Neural progenitor cell (in vitro differentiated cells): ENCODE measurements around the gene AMACR. TPM values are rescaled to one million over a fixed set of nuclear protein-coding genes. Genes with fewer than 3 reads are reported as not detected.

Experiments
- DNase-seq: peaks from one replicate; pipeline ENCODE4 v3.0.0-alpha.2; 2016; ENCODE audit warnings: low spot score
- H2AFZ ChIP-seq: fragments of 200-600 bp; sonication (generic); replicated peaks from 2 replicates; pipeline ENCODE4 v1.6.1; 2016; ENCODE audit warnings: antibody characterized with exemption
- H3F3A ChIP-seq: fragments of 200-600 bp; sonication (generic); 2 replicates; pipeline ENCODE4 v1.6.1; 2016; ENCODE audit warnings: antibody characterized with exemption, low read depth
- H3K27ac ChIP-seq: fragments of 200-600 bp; sonication (generic); 2 replicates; pipeline ENCODE4 v1.5.1; 2016; ENCODE audit warnings: mild to moderate bottlenecking
- H3K27me3 ChIP-seq: fragments of 200-600 bp; sonication (generic); 2 replicates; pipeline ENCODE4 v1.6.1; 2016; ENCODE audit warnings: mild to moderate bottlenecking, moderate library complexity
- H3K36me3 ChIP-seq: fragments of 200-600 bp; sonication (generic); 2 replicates; pipeline ENCODE4 v1.5.1; 2016
- H3K4me1 ChIP-seq: fragments of 200-600 bp; sonication (generic); 2 replicates; pipeline ENCODE4 v1.6.1; 2016; ENCODE audit warnings: mixed run types
- H3K4me2 ChIP-seq: fragments of 200-600 bp; sonication (generic); 2 replicates; pipeline ENCODE4 v1.6.1; 2016
- H3K4me3 ChIP-seq: fragments of 200-600 bp; sonication (generic); 2 replicates; pipeline ENCODE4 v1.5.1; 2016
- H3K79me2 ChIP-seq: fragments of 200-600 bp; sonication (generic); 2 replicates; pipeline ENCODE4 v1.6.1; 2016; ENCODE audit warnings: low read depth
- H3K9ac ChIP-seq: fragments of 200-600 bp; sonication (generic); 2 replicates; pipeline ENCODE4 v1.6.1; 2016
- H3K9me3 ChIP-seq: fragments of 200-600 bp; sonication (generic); 2 replicates; pipeline ENCODE4 v1.5.1; 2016; ENCODE audit warnings: low read depth
- H4K20me1 ChIP-seq: fragments of 200-600 bp; sonication (generic); 2 replicates; pipeline ENCODE4 v1.6.1; 2016; ENCODE audit warnings: low read depth
- H3K27ac Mint-ChIP-seq: 3 replicates; pipeline ENCODE4 v1.8.0; 2021; ENCODE audit warnings: mixed read lengths
- H3K27me3 Mint-ChIP-seq: 2 replicates; pipeline ENCODE4 v1.8.0; 2022; ENCODE audit warnings: low read depth, mild to moderate bottlenecking, inconsistent platforms, moderate library complexity, mixed read lengths; ENCODE audit not compliant: insufficient read depth
- H3K36me3 Mint-ChIP-seq: 3 replicates; pipeline ENCODE4 v1.8.0; 2021; ENCODE audit warnings: mixed read lengths
- H3K4me1 Mint-ChIP-seq: 3 replicates; pipeline ENCODE4 v1.8.0; 2021; ENCODE audit warnings: mixed read lengths
- H3K4me3 Mint-ChIP-seq: 3 replicates; pipeline ENCODE4 v1.8.0; 2021; ENCODE audit warnings: mild to moderate bottlenecking, moderate library complexity, mixed read lengths
- H3K9me3 Mint-ChIP-seq: 3 replicates; pipeline ENCODE4 v1.8.0; 2020; ENCODE audit warnings: mixed read lengths
- CTCF ChIP-seq: fragments of 200-600 bp; sonication (generic); IDR thresholded peaks from 2 replicates; pipeline ENCODE4 v1.5.1; 2017; ENCODE audit warnings: antibody characterized with exemption, mild to moderate bottlenecking
- EZH2 ChIP-seq: fragments of 200-600 bp; sonication (generic); IDR thresholded peaks from 2 replicates; pipeline ENCODE4 v1.6.1; 2017; ENCODE audit warnings: antibody characterized with exemption, mild to moderate bottlenecking, moderate library complexity
- EZH2phosphoT487 ChIP-seq: fragments of 200-600 bp; sonication (generic); IDR thresholded peaks from 2 replicates; pipeline ENCODE4 v1.6.1; 2017; ENCODE audit warnings: antibody characterized with exemption
- total RNA-seq: library from RNA; depleted of rRNA; stranded (reverse); fragments of >200 nt; gene quantifications from 2 replicates; pipeline ENCODE4 v1.2.3, GENCODE V29; 2015; ENCODE audit warnings: low replicate concordance

Gene AMACR
- total RNA-seq, 1 donor from 2014 or later = 14.9 TPM

- no peaks in the 10 kb centered on the region for H3K27me3 Mint-ChIP-seq
- no peak overlapping the region for H2AFZ ChIP-seq
- H3K4me1 Mint-ChIP-seq = peaks cover 7% of the 10 kb centered on the region
These were observed 39.3 kb upstream of the AMACR start for GRCh38 chr5:34047143-34047542.

GRCh38 chr5:34045996-34046395 lies 38.1 kb upstream of the AMACR start:
- no peak overlapping the region for H2AFZ ChIP-seq
- no peaks in the 10 kb centered on the region for H3K79me2 ChIP-seq
- H3K27ac ChIP-seq = no peak overlapping the region
- no peaks in the 10 kb centered on the region for H3F3A ChIP-seq
- Mint-ChIP-seq H3K27me3 (no peaks in the 10 kb centered on the region), H3K9me3 (no peaks in the 10 kb centered on the region), H3K36me3 (no peaks in the 10 kb centered on the region), H3K4me3 (no peak overlapping the region), H3K27ac (no peak overlapping the region), H3K4me1 (peaks cover 7% of the 10 kb centered on the region)
- no peaks in the 10 kb centered on the region for H3K27me3 ChIP-seq
- no peak for DNase-seq
- peaks cover 9% of the 10 kb centered on the region for H3K4me1 ChIP-seq
- no peaks in the 10 kb centered on the region for H4K20me1 ChIP-seq
- no peak overlapping the region for H3K9ac ChIP-seq
- TF ChIP-seq EZH2phosphoT487 (no peak), CTCF (no peak), EZH2 (no peak)
- no peak overlapping the region for H3K4me2 ChIP-seq
- no peaks in the 10 kb centered on the region for H3K36me3 ChIP-seq
- H3K9me3 ChIP-seq = no peaks in the 10 kb centered on the region
- H3K4me3 ChIP-seq = no peak overlapping the region

More at GRCh38 chr5:34047143-34047542, 39.3 kb upstream of the AMACR start:
- peaks cover 7% of the 10 kb centered on the region for H3K4me1 ChIP-seq
- no peaks in the 10 kb centered on the region for H3K36me3 ChIP-seq
- no peak overlapping the region for H3K4me3 Mint-ChIP-seq
- H3K36me3 Mint-ChIP-seq = peaks cover 2% of the 10 kb centered on the region
- no peaks in the 10 kb centered on the region for H3K79me2 ChIP-seq
- no peaks in the 10 kb centered on the region for H3F3A ChIP-seq
- no peaks in the 10 kb centered on the region for H4K20me1 ChIP-seq
- DNase-seq = no peak
- H3K27ac Mint-ChIP-seq = no peak overlapping the region
- H3K9ac ChIP-seq = no peak overlapping the region
- H3K4me3 ChIP-seq = no peak overlapping the region
- no peaks in the 10 kb centered on the region for H3K27me3 ChIP-seq
- no peak overlapping the region for H3K4me2 ChIP-seq
- H3K9me3 Mint-ChIP-seq = no peaks in the 10 kb centered on the region
- TF ChIP-seq EZH2phosphoT487 (no peak), CTCF (no peak), EZH2 (no peak)
- no peaks in the 10 kb centered on the region for H3K9me3 ChIP-seq
- no peak overlapping the region for H3K27ac ChIP-seq

DNA sequence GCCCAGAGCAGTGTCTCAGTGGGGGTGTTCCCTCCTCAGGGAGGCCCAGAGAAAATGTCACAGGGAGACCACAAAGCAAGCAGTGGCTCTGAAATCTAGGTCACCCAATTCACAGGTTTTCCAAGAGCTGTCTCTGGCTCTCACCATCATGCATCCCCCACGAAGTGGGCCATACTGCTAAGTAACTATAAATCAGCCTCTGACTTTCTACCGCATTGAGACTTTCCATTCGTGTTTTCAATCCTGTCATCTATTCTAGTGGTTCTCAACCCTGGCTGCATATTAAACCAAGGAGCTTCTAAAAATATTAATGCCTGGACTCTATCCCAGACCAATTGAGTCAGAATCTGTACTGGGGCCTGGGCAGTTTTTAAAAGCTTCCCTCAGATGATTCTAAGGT lies 37.2 kb upstream of the AMACR start:
- DNase-seq = no peak
- no peaks in the 10 kb centered on the region for H3K9me3 ChIP-seq
- no peaks in the 10 kb centered on the region for H3K9me3 Mint-ChIP-seq
- H3K4me1 Mint-ChIP-seq = peaks cover 7% of the 10 kb centered on the region
- peaks cover 3% of the 10 kb centered on the region for H3K27me3 Mint-ChIP-seq
- no peaks in the 10 kb centered on the region for H3K27me3 ChIP-seq
- H3K36me3 Mint-ChIP-seq = no peaks in the 10 kb centered on the region
- TF ChIP-seq EZH2phosphoT487 (no peak), EZH2 (no peak), CTCF (no peak)
- no peak overlapping the region for H3K9ac ChIP-seq
- no peaks in the 10 kb centered on the region for H3K36me3 ChIP-seq
- H3K27ac ChIP-seq = no peak overlapping the region
- H2AFZ ChIP-seq = no peak overlapping the region
- H4K20me1 ChIP-seq = no peaks in the 10 kb centered on the region
- no peak overlapping the region for H3K4me2 ChIP-seq
- H3K4me1 ChIP-seq = peaks cover 9% of the 10 kb centered on the region
- no peak overlapping the region for H3K4me3 Mint-ChIP-seq
- no peak overlapping the region for H3K27ac Mint-ChIP-seq
- no peaks in the 10 kb centered on the region for H3F3A ChIP-seq
- no peaks in the 10 kb centered on the region for H3K79me2 ChIP-seq
- no peak overlapping the region for H3K4me3 ChIP-seq
